HG02943 (cell line): ENCODE data around the gene MT1X.
"Not testable (repeated sequence)": the region's sequence is repeated elsewhere in the genome, so short reads cannot be mapped to it uniquely, and the experiment has no call there.

Experiments
- ATAC-seq: cut with Tn5 transposase; IDR thresholded peaks from one replicate; pipeline ENCODE4 v1.9.1; 2021; ENCODE audit warnings: mild to moderate bottlenecking, low read depth, moderate library complexity; ENCODE audit not compliant: unreplicated experiment

MT1X gene

GRCh38 chr16:56652600-56652999 lies 29.7 kb upstream of the MT1X start:
- no peak for ATAC-seq

GRCh38 chr16:56653218-56653617 lies 29.1 kb upstream of the MT1X start:
- ATAC-seq, result no peak

GRCh38 chr16:56657555-56658326 lies 24.5 kb upstream of the MT1X start, which contains the start of gene MT1F:
Gene MT1F, plus strand, starts transcription at chr16:56657959. Its CDS starts 100 bp downstream, at chr16:56658059.
- no peak for ATAC-seq

- no peak for ATAC-seq
Observed at GRCh38 chr16:56658327-56658875, 23.9 kb upstream of the MT1X start.

- no peak for ATAC-seq
Observed at GRCh38 chr16:56662357-56663354, 19.6 kb upstream of the MT1X start.

GRCh38 chr16:56664506-56664905 lies 17.8 kb upstream of the MT1X start:
- ATAC-seq, result no peak

GRCh38 chr16:56665286-56666261 lies 16.7 kb upstream of the MT1X start:
- not testable (repeated sequence) for ATAC-seq

GRCh38 chr16:56667581-56668571 lies 14.4 kb upstream of the MT1X start, which contains the start of gene MT1G:
Gene MT1G, minus strand, starts transcription at chr16:56668065. Its CDS starts 72 bp downstream, at chr16:56667993.
- ATAC-seq, result no peak

- ATAC-seq, result no peak
Observed at GRCh38 chr16:56669005-56669839, 13.0 kb upstream of the MT1X start, which contains the start of gene MT1H. Gene MT1H, plus strand, starts transcription at chr16:56669814. Its CDS starts 71 bp downstream, at chr16:56669885.

- no peak for ATAC-seq
Observed at GRCh38 chr16:56669840-56670619, 12.2 kb upstream of the MT1X start.

GRCh38 chr16:56670620-56670934 lies 11.7 kb upstream of the MT1X start:
- no peak for ATAC-seq

- not testable (repeated sequence) for ATAC-seq
Observed at GRCh38 chr16:56671691-56672090, 10.6 kb upstream of the MT1X start.

GRCh38 chr16:56672171-56672570 lies 10.1 kb upstream of the MT1X start:
- ATAC-seq, result not testable (repeated sequence)

- ATAC-seq, result no peak
Observed at GRCh38 chr16:56672761-56673536, 9.3 kb upstream of the MT1X start.

- no peak for ATAC-seq
Observed at GRCh38 chr16:56673921-56674320, 8.3 kb upstream of the MT1X start.

GRCh38 chr16:56674570-56674969 lies 7.7 kb upstream of the MT1X start:
- not testable (repeated sequence) for ATAC-seq
